Measurements from ENCODE around the gene EBF3.

EBF3 gene

GRCh38 chr10:129868449-129869035, 95.5 kb downstream of the EBF3 start:
- no peak for DNase-seq

- DNase-seq: no peak
These were observed 96.4 kb downstream of the EBF3 start for GRCh38 chr10:129867631-129868179.

- DNase-seq: no peak
These were observed 97.2 kb downstream of the EBF3 start for GRCh38 chr10:129866894-129867293.

GRCh38 chr10:129865960-129866359, 98.1 kb downstream of the EBF3 start:
- no peak for DNase-seq

- no peak for DNase-seq
These were observed 98.7 kb downstream of the EBF3 start for GRCh38 chr10:129865413-129865812.

GRCh38 chr10:129864601-129865126, 99.4 kb downstream of the EBF3 start:
- no peak for DNase-seq

GRCh38 chr10:129864082-129864481, 100.0 kb downstream of the EBF3 start:
- DNase-seq: no peak

- DNase-seq: no peak
These were observed 100.8 kb downstream of the EBF3 start for GRCh38 chr10:129863201-129863663.

- DNase-seq: no peak
These were observed 102.1 kb downstream of the EBF3 start for GRCh38 chr10:129861776-129862531.

- no peak for DNase-seq
These were observed 103.7 kb downstream of the EBF3 start for GRCh38 chr10:129860396-129860795.

GRCh38 chr10:129859536-129859935, 104.5 kb downstream of the EBF3 start:
- no peak for DNase-seq

GRCh38 chr10:129857242-129857960, 106.7 kb downstream of the EBF3 start:
- DNase-seq: no peak

GRCh38 chr10:129855836-129856563, 108.1 kb downstream of the EBF3 start:
- DNase-seq: no peak

GRCh38 chr10:129854796-129855705, 109.0 kb downstream of the EBF3 start:
- DNase-seq: no peak

GRCh38 chr10:129854158-129854557, 109.9 kb downstream of the EBF3 start:
- DNase-seq: no peak

- DNase-seq: no peak
These were observed 110.5 kb downstream of the EBF3 start for GRCh38 chr10:129853562-129853903.

GRCh38 chr10:129852829-129853561, 111.1 kb downstream of the EBF3 start:
- no peak for DNase-seq

GRCh38 chr10:129851941-129852640, 112.0 kb downstream of the EBF3 start:
- DNase-seq: no peak

- no peak for DNase-seq
These were observed 113.3 kb downstream of the EBF3 start for GRCh38 chr10:129850790-129851189.

GRCh38 chr10:129850316-129850715, 113.8 kb downstream of the EBF3 start:
- DNase-seq: no peak

All from stimulated activated CD4-positive, alpha-beta T cell treated with anti-CD3 and anti-CD28 coated beads, Interleukin-2, amount 100 ng/mL, for 24 hours (primary cell).